ENCODE measurements around the gene L3MBTL1.

The L3MBTL1 gene

GRCh38 chr20:43558412-43559146 lies 51.1 kb downstream of the L3MBTL1 start, which contains the start of gene SGK2:
Gene SGK2, plus strand, starts transcription at chr20:43559027. Its CDS starts 7,469 bp downstream, at chr20:43566496.
- no peak within 1 kb of the TSS for H3K4me3 ChIP-seq (ENCODE audit: low read length)
- no peaks in the 10 kb centered on the region for H3K9me2 ChIP-seq (replicated peaks; ENCODE audit: insufficient read depth, low read length)
- no peak within 1 kb of the TSS for H3K27ac ChIP-seq (ENCODE audit: low read length)
- H3F3A ChIP-seq (ENCODE audit: insufficient read depth, low read length), result no peaks in the 10 kb centered on the region
- H3K9ac ChIP-seq (ENCODE audit: low read length), result no peak within 1 kb of the TSS
- H4K20me1 ChIP-seq (ENCODE audit: insufficient read depth, low read length), result no peaks in the 10 kb centered on the region
- H3K36me3 ChIP-seq (replicated peaks; ENCODE audit: insufficient read depth, low read length), result no peaks in the 10 kb centered on the region
- TF ChIP-seq CTCF (IDR thresholded peaks at IDR 0.05; ENCODE audit: low read length) (no peak), EZH2 (optimal IDR thresholded peaks at IDR 0.05; ENCODE audit: low read depth, low read length) (no peak), EZH2phosphoT487 (IDR thresholded peaks at IDR 0.05; ENCODE audit: low read length) (no peak)
- no peaks in the 10 kb centered on the region for H3K79me2 ChIP-seq (ENCODE audit: low read length)
- H3K4me1 ChIP-seq (ENCODE audit: low read length), result no peaks in the 10 kb centered on the region
- no peak within 1 kb of the TSS for H3K4me2 ChIP-seq (ENCODE audit: low read depth, low read length)
- no peak within 1 kb of the TSS for H2AFZ ChIP-seq (ENCODE audit: low read length)
- no peaks in the 10 kb centered on the region for H3K9me3 ChIP-seq (replicated peaks; ENCODE audit: insufficient read depth, low read length)
- no peak for DNase-seq
- H3K27me3 ChIP-seq (replicated peaks; ENCODE audit: insufficient read depth, low read length), result no peaks in the 10 kb centered on the region

- Histone ChIP-seq H3K79me2 (ENCODE audit: low read length) (no peaks in the 10 kb centered on the region), H3K9ac (ENCODE audit: low read length) (no peak overlapping the region), H3K4me3 (ENCODE audit: low read length) (no peak overlapping the region), H3K27me3 (replicated peaks; ENCODE audit: insufficient read depth, low read length) (no peaks in the 10 kb centered on the region), H4K20me1 (ENCODE audit: insufficient read depth, low read length) (no peaks in the 10 kb centered on the region), H3F3A (ENCODE audit: insufficient read depth, low read length) (no peaks in the 10 kb centered on the region), H3K4me1 (ENCODE audit: low read length) (no peaks in the 10 kb centered on the region), H3K4me2 (ENCODE audit: low read depth, low read length) (no peak overlapping the region), H3K36me3 (replicated peaks; ENCODE audit: insufficient read depth, low read length) (no peaks in the 10 kb centered on the region), H3K9me2 (replicated peaks; ENCODE audit: insufficient read depth, low read length) (no peaks in the 10 kb centered on the region), H3K27ac (ENCODE audit: low read length) (no peak overlapping the region), H3K9me3 (replicated peaks; ENCODE audit: insufficient read depth, low read length) (no peaks in the 10 kb centered on the region), H2AFZ (ENCODE audit: low read length) (no peak overlapping the region)
- no peak for DNase-seq
- TF ChIP-seq EZH2phosphoT487 (IDR thresholded peaks at IDR 0.05; ENCODE audit: low read length), result no peak
Measured at GRCh38 chr20:43559147-43559987, 51.9 kb downstream of the L3MBTL1 start.

- H3K4me3 ChIP-seq (ENCODE audit: low read length), result no peak overlapping the region
- no peak overlapping the region for H3K9ac ChIP-seq (ENCODE audit: low read length)
- H4K20me1 ChIP-seq (ENCODE audit: insufficient read depth, low read length), result no peaks in the 10 kb centered on the region
- H3K27me3 ChIP-seq (replicated peaks; ENCODE audit: insufficient read depth, low read length), result no peaks in the 10 kb centered on the region
- H3K36me3 ChIP-seq (replicated peaks; ENCODE audit: insufficient read depth, low read length), result no peaks in the 10 kb centered on the region
- H3K9me2 ChIP-seq (replicated peaks; ENCODE audit: insufficient read depth, low read length), result no peaks in the 10 kb centered on the region
- H2AFZ ChIP-seq (ENCODE audit: low read length), result no peak overlapping the region
- TF ChIP-seq EZH2phosphoT487 (IDR thresholded peaks at IDR 0.05; ENCODE audit: low read length) (no peak), EZH2 (optimal IDR thresholded peaks at IDR 0.05; ENCODE audit: low read depth, low read length) (no peak), CTCF (IDR thresholded peaks at IDR 0.05; ENCODE audit: low read length) (no peak)
- no peaks in the 10 kb centered on the region for H3K4me1 ChIP-seq (ENCODE audit: low read length)
- H3K27ac ChIP-seq (ENCODE audit: low read length), result no peak overlapping the region
- H3K79me2 ChIP-seq (ENCODE audit: low read length), result no peaks in the 10 kb centered on the region
- H3F3A ChIP-seq (ENCODE audit: insufficient read depth, low read length), result no peaks in the 10 kb centered on the region
- DNase-seq, result no peak
- no peaks in the 10 kb centered on the region for H3K9me3 ChIP-seq (replicated peaks; ENCODE audit: insufficient read depth, low read length)
- no peak overlapping the region for H3K4me2 ChIP-seq (ENCODE audit: low read depth, low read length)
Measured at GRCh38 chr20:43560974-43561373, 53.5 kb downstream of the L3MBTL1 start.
